HEK293 (cell line): ENCODE data around the gene RPS25.

Experiments
- YY1 ChIP-seq: fragments of 450-650 bp; formaldehyde crosslinking; IDR thresholded peaks from 2 replicates; pipeline ENCODE4 v1.5.1; 2018; ENCODE audit warnings: missing biosample characterization, missing genetic modification characterization
- TF ChIP-seq, protein P1 (sequence below): fragments of 450-650 bp; formaldehyde crosslinking; IDR thresholded peaks from 2 replicates; pipeline ENCODE4 v1.5.1; 2016; ENCODE audit warnings: missing biosample characterization, missing genetic modification characterization
- TF ChIP-seq, protein P2 (sequence below): fragments of 450-650 bp; IDR thresholded peaks from 2 replicates; pipeline ENCODE4 v1.5.1; 2018; ENCODE audit warnings: missing biosample characterization, mild to moderate bottlenecking, missing genetic modification characterization

DNA sequence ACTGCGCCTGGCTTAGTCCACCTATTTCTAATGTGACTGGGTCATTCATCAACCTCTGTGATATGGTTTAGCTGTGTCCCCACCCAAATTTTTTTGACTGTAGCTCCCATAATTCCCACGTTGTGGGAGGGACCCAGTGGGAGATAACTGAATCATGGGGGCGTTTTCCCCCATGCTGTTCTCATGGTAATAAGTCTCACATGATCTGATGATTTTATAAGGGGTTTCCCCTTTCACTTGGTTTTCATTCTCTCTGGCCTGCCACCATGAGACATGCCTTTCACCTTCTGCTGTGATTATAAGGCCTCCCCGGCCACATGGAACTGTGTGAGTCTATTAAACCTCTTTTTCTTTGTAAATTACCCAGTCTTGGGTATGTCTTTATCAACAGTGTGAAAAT is 11.5 kb downstream of the RPS25 start:
- no peak for TF ChIP-seq YY1 (tag by site-specific recombination)
- TF ChIP-seq, protein P1, sequence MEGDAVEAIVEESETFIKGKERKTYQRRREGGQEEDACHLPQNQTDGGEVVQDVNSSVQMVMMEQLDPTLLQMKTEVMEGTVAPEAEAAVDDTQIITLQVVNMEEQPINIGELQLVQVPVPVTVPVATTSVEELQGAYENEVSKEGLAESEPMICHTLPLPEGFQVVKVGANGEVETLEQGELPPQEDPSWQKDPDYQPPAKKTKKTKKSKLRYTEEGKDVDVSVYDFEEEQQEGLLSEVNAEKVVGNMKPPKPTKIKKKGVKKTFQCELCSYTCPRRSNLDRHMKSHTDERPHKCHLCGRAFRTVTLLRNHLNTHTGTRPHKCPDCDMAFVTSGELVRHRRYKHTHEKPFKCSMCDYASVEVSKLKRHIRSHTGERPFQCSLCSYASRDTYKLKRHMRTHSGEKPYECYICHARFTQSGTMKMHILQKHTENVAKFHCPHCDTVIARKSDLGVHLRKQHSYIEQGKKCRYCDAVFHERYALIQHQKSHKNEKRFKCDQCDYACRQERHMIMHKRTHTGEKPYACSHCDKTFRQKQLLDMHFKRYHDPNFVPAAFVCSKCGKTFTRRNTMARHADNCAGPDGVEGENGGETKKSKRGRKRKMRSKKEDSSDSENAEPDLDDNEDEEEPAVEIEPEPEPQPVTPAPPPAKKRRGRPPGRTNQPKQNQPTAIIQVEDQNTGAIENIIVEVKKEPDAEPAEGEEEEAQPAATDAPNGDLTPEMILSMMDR: no peak
- TF ChIP-seq, protein P2, sequence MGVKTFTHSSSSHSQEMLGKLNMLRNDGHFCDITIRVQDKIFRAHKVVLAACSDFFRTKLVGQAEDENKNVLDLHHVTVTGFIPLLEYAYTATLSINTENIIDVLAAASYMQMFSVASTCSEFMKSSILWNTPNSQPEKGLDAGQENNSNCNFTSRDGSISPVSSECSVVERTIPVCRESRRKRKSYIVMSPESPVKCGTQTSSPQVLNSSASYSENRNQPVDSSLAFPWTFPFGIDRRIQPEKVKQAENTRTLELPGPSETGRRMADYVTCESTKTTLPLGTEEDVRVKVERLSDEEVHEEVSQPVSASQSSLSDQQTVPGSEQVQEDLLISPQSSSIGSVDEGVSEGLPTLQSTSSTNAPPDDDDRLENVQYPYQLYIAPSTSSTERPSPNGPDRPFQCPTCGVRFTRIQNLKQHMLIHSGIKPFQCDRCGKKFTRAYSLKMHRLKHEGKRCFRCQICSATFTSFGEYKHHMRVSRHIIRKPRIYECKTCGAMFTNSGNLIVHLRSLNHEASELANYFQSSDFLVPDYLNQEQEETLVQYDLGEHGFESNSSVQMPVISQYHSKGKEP: no peak
